ENCODE results near the gene VIT.

The VIT gene

GRCh38 chr2:36701391-36701795, 4.9 kb downstream of the VIT start:
- TF ChIP-seq, protein P1, sequence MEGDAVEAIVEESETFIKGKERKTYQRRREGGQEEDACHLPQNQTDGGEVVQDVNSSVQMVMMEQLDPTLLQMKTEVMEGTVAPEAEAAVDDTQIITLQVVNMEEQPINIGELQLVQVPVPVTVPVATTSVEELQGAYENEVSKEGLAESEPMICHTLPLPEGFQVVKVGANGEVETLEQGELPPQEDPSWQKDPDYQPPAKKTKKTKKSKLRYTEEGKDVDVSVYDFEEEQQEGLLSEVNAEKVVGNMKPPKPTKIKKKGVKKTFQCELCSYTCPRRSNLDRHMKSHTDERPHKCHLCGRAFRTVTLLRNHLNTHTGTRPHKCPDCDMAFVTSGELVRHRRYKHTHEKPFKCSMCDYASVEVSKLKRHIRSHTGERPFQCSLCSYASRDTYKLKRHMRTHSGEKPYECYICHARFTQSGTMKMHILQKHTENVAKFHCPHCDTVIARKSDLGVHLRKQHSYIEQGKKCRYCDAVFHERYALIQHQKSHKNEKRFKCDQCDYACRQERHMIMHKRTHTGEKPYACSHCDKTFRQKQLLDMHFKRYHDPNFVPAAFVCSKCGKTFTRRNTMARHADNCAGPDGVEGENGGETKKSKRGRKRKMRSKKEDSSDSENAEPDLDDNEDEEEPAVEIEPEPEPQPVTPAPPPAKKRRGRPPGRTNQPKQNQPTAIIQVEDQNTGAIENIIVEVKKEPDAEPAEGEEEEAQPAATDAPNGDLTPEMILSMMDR (IDR thresholded peaks at IDR 0.05; ENCODE audit: control insufficient read depth, insufficient read depth, low read depth, low read length, missing control alignments): peak; percentile 19
- no peak for DNase-seq (ENCODE audit: low read depth)
- H3K4me3 ChIP-seq (ENCODE audit: control insufficient read depth, low read depth, low read length): no peak overlapping the region

- no peak for DNase-seq (ENCODE audit: low read depth)
- H3K4me3 ChIP-seq (ENCODE audit: control insufficient read depth, low read depth, low read length): no peak overlapping the region
- TF ChIP-seq, protein P1 (IDR thresholded peaks at IDR 0.05; ENCODE audit: control insufficient read depth, insufficient read depth, low read depth, low read length, missing control alignments): no peak
These were observed 5.4 kb downstream of the VIT start for GRCh38 chr2:36701918-36702317.

GRCh38 chr2:36702781-36703180, 6.3 kb downstream of the VIT start:
- TF ChIP-seq, protein P1 (IDR thresholded peaks at IDR 0.05; ENCODE audit: control insufficient read depth, insufficient read depth, low read depth, low read length, missing control alignments): no peak
- no peak for DNase-seq (ENCODE audit: low read depth)
- no peak overlapping the region for H3K4me3 ChIP-seq (ENCODE audit: control insufficient read depth, low read depth, low read length)

- DNase-seq (ENCODE audit: low read depth): no peak
- TF ChIP-seq, protein P1 (IDR thresholded peaks at IDR 0.05; ENCODE audit: control insufficient read depth, insufficient read depth, low read depth, low read length, missing control alignments): no peak
- no peak overlapping the region for H3K4me3 ChIP-seq (ENCODE audit: control insufficient read depth, low read depth, low read length)
These were observed 8.1 kb downstream of the VIT start for GRCh38 chr2:36704475-36705150.

GRCh38 chr2:36705326-36706020, 9.0 kb downstream of the VIT start:
- TF ChIP-seq, protein P1 (IDR thresholded peaks at IDR 0.05; ENCODE audit: control insufficient read depth, insufficient read depth, low read depth, low read length, missing control alignments): no peak
- no peak overlapping the region for H3K4me3 ChIP-seq (ENCODE audit: control insufficient read depth, low read depth, low read length)
- no peak for DNase-seq (ENCODE audit: low read depth)

GRCh38 chr2:36706021-36706876, 9.7 kb downstream of the VIT start:
- TF ChIP-seq, protein P1 (IDR thresholded peaks at IDR 0.05; ENCODE audit: control insufficient read depth, insufficient read depth, low read depth, low read length, missing control alignments): no peak
- no peak overlapping the region for H3K4me3 ChIP-seq (ENCODE audit: control insufficient read depth, low read depth, low read length)
- DNase-seq (ENCODE audit: low read depth): no peak

All from AG09309 (cell line).